ENCODE measurements around the gene SORCS2. TPM values are rescaled to one million over a fixed set of nuclear protein-coding genes. Genes with fewer than 3 reads are reported as not detected.

Gene SORCS2
- total RNA-seq, 4 donors from 2014 or later, result 0.26 to 17.1 (median 2.9) TPM

- no peaks in the 10 kb centered on the region for H3K4me1 ChIP-seq
- no peak for TF ChIP-seq CTCF (IDR thresholded peaks at IDR 0.05)
- TF ChIP-seq POLR2A (IDR thresholded peaks at IDR 0.05), result no peak
- H3K36me3 ChIP-seq, result no peaks in the 10 kb centered on the region
- no peak for DNase-seq
- H3K9me3 ChIP-seq, result no peaks in the 10 kb centered on the region
- no peak overlapping the region for H3K27ac ChIP-seq
- no peak overlapping the region for H3K4me3 ChIP-seq
- intact Hi-C loops (cut with DNase I; ENCODE audit: low total_unique reads), result no loop called here
- no peaks in the 10 kb centered on the region for H3K27me3 ChIP-seq
Observed at GRCh38 chr4:7379719-7380118, 187.4 kb downstream of the SORCS2 start.

- no peaks in the 10 kb centered on the region for H3K4me1 ChIP-seq
- TF ChIP-seq CTCF (IDR thresholded peaks at IDR 0.05) (no peak), POLR2A (IDR thresholded peaks at IDR 0.05) (no peak)
- no peaks in the 10 kb centered on the region for H3K36me3 ChIP-seq
- no peaks in the 10 kb centered on the region for H3K27me3 ChIP-seq
- intact Hi-C loops (cut with DNase I; ENCODE audit: low total_unique reads), result no loop called here
- H3K4me3 ChIP-seq, result no peak overlapping the region
- no peak for DNase-seq
- no peaks in the 10 kb centered on the region for H3K9me3 ChIP-seq
- H3K27ac ChIP-seq, result no peak overlapping the region
Observed at GRCh38 chr4:7381221-7381889, 189.0 kb downstream of the SORCS2 start.

GRCh38 chr4:7381890-7382633 is 189.7 kb downstream of the SORCS2 start:
- intact Hi-C loops (cut with DNase I; ENCODE audit: low total_unique reads), result no loop called here
- Histone ChIP-seq H3K4me1 (no peaks in the 10 kb centered on the region), H3K9me3 (no peaks in the 10 kb centered on the region), H3K36me3 (no peaks in the 10 kb centered on the region), H3K4me3 (no peak overlapping the region), H3K27ac (no peak overlapping the region), H3K27me3 (no peaks in the 10 kb centered on the region)
- peak in 1 of 2 donors; percentile 1 for DNase-seq
- TF ChIP-seq POLR2A (IDR thresholded peaks at IDR 0.05) (no peak), CTCF (IDR thresholded peaks at IDR 0.05) (no peak)

- DNase-seq, result peak in 1 of 2 donors; percentile 5
- no peaks in the 10 kb centered on the region for H3K4me1 ChIP-seq
- no peak overlapping the region for H3K4me3 ChIP-seq
- H3K27me3 ChIP-seq, result no peaks in the 10 kb centered on the region
- TF ChIP-seq CTCF (IDR thresholded peaks at IDR 0.05), result no peak
- TF ChIP-seq POLR2A (IDR thresholded peaks at IDR 0.05), result no peak
- intact Hi-C loops (cut with DNase I; ENCODE audit: low total_unique reads), result no loop called here
- no peak overlapping the region for H3K27ac ChIP-seq
- H3K9me3 ChIP-seq, result no peaks in the 10 kb centered on the region
- H3K36me3 ChIP-seq, result no peaks in the 10 kb centered on the region
Observed at GRCh38 chr4:7382634-7383014, 190.3 kb downstream of the SORCS2 start.

- H3K36me3 ChIP-seq, result no peaks in the 10 kb centered on the region
- no peak overlapping the region for H3K27ac ChIP-seq
- H3K4me3 ChIP-seq, result no peak overlapping the region
- no peaks in the 10 kb centered on the region for H3K4me1 ChIP-seq
- intact Hi-C loops (cut with DNase I; ENCODE audit: low total_unique reads), result no loop called here
- no peaks in the 10 kb centered on the region for H3K27me3 ChIP-seq
- H3K9me3 ChIP-seq, result no peaks in the 10 kb centered on the region
- no peak for DNase-seq
- TF ChIP-seq CTCF (IDR thresholded peaks at IDR 0.05) (no peak), POLR2A (IDR thresholded peaks at IDR 0.05) (no peak)
Observed at GRCh38 chr4:7383266-7383665, 190.9 kb downstream of the SORCS2 start.

Data from uterus (tissue), 4 donors.